Rectal smooth muscle tissue (tissue), 1 donor: ENCODE data around the gene MTPN.

Source experiments
- H3K27ac ChIP-seq: one replicate; pipeline ENCODE4 v1.7.0; 2013; ENCODE audit warnings: low read depth, low read length, inconsistent platforms
- H3K27me3 ChIP-seq: one replicate; pipeline ENCODE4 v1.7.0; 2013; ENCODE audit warnings: low read length; ENCODE audit not compliant: control insufficient read depth, insufficient read depth
- H3K36me3 ChIP-seq: one replicate; pipeline ENCODE4 v1.7.0; 2013; ENCODE audit warnings: low read length; ENCODE audit not compliant: control insufficient read depth, insufficient read depth
- H3K4me1 ChIP-seq: one replicate; pipeline ENCODE4 v1.7.0; 2013; ENCODE audit warnings: low read length; ENCODE audit not compliant: control insufficient read depth, insufficient read depth
- H3K4me3 ChIP-seq: one replicate; pipeline ENCODE4 v1.7.0; 2013; ENCODE audit warnings: low read length
- H3K9ac ChIP-seq: one replicate; pipeline ENCODE4 v1.7.0; 2013; ENCODE audit warnings: low read length

The MTPN gene

DNA sequence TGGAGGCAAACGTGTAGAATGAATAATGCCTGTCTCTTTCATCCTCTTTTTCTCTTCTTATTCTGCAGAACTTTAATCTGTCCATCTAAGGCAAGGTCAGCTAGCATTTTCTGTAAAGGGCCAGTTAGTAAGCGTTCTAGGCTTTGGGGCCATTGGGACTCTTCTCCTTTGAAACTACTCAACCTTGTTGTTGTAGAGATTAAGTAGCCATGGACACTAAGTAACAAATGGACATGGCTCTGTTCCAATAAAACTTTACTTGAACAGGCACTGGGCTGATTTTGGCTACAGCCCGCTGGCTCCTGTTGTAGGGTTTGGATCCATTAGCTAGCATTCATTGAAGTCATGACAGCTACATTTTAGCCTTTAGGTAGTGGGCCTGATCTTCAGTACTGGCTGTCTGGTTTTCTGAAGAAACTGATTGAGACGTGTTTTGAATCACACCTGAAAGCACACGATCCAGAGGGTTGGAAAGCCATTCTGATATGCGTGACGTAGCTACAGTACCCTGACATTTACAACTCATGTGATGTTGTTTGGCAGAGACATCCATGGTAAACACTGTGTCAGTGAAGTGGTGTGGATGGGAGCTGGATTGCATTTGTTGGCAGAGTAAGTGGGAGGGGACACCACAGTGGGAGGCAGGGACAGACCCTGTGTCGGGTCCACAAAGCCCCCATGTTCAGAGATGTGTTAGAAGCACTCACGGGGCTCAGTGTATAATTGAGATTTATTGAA is 92.5 kb downstream of the MTPN start:
- Histone ChIP-seq H3K27me3 (no peaks in the 10 kb centered on the region), H3K4me1 (no peaks in the 10 kb centered on the region), H3K27ac (no peak overlapping the region), H3K36me3 (no peaks in the 10 kb centered on the region), H3K9ac (no peak overlapping the region), H3K4me3 (no peak overlapping the region)

DNA sequence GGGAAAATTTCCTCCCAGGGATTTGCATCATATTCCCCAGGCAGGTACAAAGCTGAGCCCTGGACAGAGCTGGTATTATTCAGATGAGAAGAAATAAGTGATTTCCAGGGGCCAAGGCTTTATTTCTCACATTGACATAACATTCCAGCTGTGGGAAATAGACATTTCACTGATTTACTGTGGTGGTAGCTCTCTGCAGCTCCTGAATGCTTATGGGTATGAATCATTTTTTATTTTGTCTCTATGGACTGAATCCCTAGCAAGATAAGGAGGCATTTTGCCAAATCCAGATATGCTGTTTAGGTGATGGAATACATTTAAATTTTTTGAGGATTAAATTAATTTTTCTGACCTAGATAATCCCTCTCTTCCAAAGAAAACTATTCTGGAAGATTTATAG is 97.9 kb downstream of the MTPN start:
- Histone ChIP-seq H3K36me3 (no peaks in the 10 kb centered on the region), H3K9ac (no peak overlapping the region), H3K4me1 (no peaks in the 10 kb centered on the region), H3K27me3 (no peaks in the 10 kb centered on the region), H3K27ac (no peak overlapping the region), H3K4me3 (no peak overlapping the region)

DNA sequence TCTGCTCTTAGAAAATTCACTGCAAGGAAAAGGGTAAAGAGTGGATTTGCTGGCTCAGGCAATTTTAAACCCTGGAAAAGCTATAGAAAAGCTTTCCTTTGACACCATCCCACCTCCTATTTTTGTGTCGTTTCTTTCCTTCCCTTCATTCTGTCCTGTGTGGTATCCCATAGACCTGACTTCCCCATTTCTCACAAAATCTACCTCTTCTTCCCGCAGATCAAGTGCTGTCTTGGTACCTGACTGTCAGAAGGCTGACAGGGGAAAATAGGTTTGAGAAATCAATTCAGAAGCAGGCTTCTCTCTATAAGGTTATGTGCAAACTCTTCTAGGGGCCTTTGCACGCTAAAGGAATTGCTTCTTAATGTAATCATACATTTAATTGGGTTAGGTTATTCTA is 98.9 kb downstream of the MTPN start:
- Histone ChIP-seq H3K4me3 (no peak overlapping the region), H3K27ac (no peak overlapping the region), H3K27me3 (no peaks in the 10 kb centered on the region), H3K9ac (no peak overlapping the region), H3K36me3 (no peaks in the 10 kb centered on the region), H3K4me1 (no peaks in the 10 kb centered on the region)

- Histone ChIP-seq H3K9ac (no peak overlapping the region), H3K36me3 (no peaks in the 10 kb centered on the region), H3K27ac (no peak overlapping the region), H3K4me3 (no peak overlapping the region), H3K4me1 (no peaks in the 10 kb centered on the region), H3K27me3 (no peaks in the 10 kb centered on the region)
Measured at GRCh38 chr7:135877805-135878204, 99.4 kb downstream of the MTPN start.
